Activated B cell treated with CpG ODN at 0.5 μM for 24 hours (primary cell): Measurements from ENCODE around the gene ADCY3. TPM values are rescaled to one million over a fixed set of nuclear protein-coding genes. Genes with fewer than 3 reads are reported as not detected.

Source experiments
- ATAC-seq: fragments of 200-7000 bp; cut with Tn5 transposase; one replicate; pipeline ENCODE4 v1.10.0; 2021; ENCODE audit warnings: low read depth, mild to moderate bottlenecking, moderate library complexity
- CTCF ChIA-PET: fragments of 350-600 bp; sonication (Branson Sonifier 250); formaldehyde crosslinking; loops from one replicate; lab custom pipeline; 2021; ENCODE audit warnings: antibody characterized with exemption; lab: Charles Lee
- POLR2A ChIA-PET: fragments of 350-600 bp; sonication (Branson Sonifier 250); formaldehyde crosslinking; loops from one replicate; lab custom pipeline; 2021; ENCODE audit warnings: antibody characterized with exemption; lab: Charles Lee
- DNase-seq: peaks from one replicate; pipeline ENCODE4 v3.0.0; 2022
- H3K27ac Mint-ChIP-seq: one replicate; pipeline ENCODE4 v1.8.0; 2020; ENCODE audit warnings: mixed read lengths
- H3K27me3 Mint-ChIP-seq: one replicate; pipeline ENCODE4 v1.8.0; 2021; ENCODE audit warnings: mixed read lengths
- H3K36me3 Mint-ChIP-seq: one replicate; pipeline ENCODE4 v1.8.0; 2021; ENCODE audit warnings: low read depth, mixed read lengths
- H3K4me1 Mint-ChIP-seq: one replicate; pipeline ENCODE4 v1.8.0; 2021; ENCODE audit warnings: mixed read lengths
- H3K4me3 Mint-ChIP-seq: one replicate; pipeline ENCODE4 v1.8.0; 2020; ENCODE audit warnings: mild to moderate bottlenecking, mixed read lengths
- H3K9me3 Mint-ChIP-seq: one replicate; pipeline ENCODE4 v1.8.0; 2020; ENCODE audit warnings: mixed read lengths
- intact Hi-C: fragments of 100-400 bp; cut with micrococcal nuclease; formaldehyde crosslinking; loops from one replicate; pipeline ENCODE4 v1.15.1; 2024
- total RNA-seq: library from RNA; stranded (reverse); gene quantifications from 2 replicates; pipeline ENCODE4 v1.2.3, GENCODE V29; 2022
- TF ChIP-seq, protein P1 (sequence below): fragments of 200-600 bp; IDR thresholded peaks from one replicate; pipeline ENCODE4 v1.8.0; 2022; ENCODE audit warnings: antibody characterized with exemption, mild to moderate bottlenecking

ADCY3 gene
- total RNA-seq, 1 donor from 2014 or later: 126 TPM

DNA sequence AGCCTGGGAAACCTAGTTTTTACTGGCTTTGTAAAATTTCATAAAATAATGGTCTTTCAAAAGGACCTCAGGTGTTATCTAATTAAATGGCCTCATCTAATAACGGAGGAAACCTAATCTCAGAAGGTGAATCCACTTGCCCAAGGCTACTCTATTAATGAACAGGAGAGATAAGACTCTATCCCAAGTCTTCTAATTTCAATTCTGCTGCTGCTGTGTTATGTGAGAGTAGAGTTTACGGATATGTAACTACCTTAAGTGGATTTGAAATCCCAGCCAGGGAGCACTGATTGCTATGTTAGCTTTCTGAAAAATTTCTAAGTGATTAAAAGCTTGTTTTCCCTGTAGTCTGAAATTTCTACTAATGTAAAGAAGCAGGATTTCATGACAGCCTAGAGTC, 17.2 kb upstream of the ADCY3 start:
- DNase-seq (no peak), ATAC-seq (no peak)
- no peaks in the 10 kb centered on the region for H3K9me3 Mint-ChIP-seq
- H3K27me3 Mint-ChIP-seq: no peaks in the 10 kb centered on the region
- TF ChIP-seq, protein P1, sequence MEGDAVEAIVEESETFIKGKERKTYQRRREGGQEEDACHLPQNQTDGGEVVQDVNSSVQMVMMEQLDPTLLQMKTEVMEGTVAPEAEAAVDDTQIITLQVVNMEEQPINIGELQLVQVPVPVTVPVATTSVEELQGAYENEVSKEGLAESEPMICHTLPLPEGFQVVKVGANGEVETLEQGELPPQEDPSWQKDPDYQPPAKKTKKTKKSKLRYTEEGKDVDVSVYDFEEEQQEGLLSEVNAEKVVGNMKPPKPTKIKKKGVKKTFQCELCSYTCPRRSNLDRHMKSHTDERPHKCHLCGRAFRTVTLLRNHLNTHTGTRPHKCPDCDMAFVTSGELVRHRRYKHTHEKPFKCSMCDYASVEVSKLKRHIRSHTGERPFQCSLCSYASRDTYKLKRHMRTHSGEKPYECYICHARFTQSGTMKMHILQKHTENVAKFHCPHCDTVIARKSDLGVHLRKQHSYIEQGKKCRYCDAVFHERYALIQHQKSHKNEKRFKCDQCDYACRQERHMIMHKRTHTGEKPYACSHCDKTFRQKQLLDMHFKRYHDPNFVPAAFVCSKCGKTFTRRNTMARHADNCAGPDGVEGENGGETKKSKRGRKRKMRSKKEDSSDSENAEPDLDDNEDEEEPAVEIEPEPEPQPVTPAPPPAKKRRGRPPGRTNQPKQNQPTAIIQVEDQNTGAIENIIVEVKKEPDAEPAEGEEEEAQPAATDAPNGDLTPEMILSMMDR: no peak
- H3K4me1 Mint-ChIP-seq: no peaks in the 10 kb centered on the region
- no peak overlapping the region for H3K4me3 Mint-ChIP-seq
- no peak overlapping the region for H3K27ac Mint-ChIP-seq
- intact Hi-C loops: no loop called here
- no peaks in the 10 kb centered on the region for H3K36me3 Mint-ChIP-seq
- POLR2A ChIA-PET: no interaction called here
- CTCF ChIA-PET: no interaction called here

DNA sequence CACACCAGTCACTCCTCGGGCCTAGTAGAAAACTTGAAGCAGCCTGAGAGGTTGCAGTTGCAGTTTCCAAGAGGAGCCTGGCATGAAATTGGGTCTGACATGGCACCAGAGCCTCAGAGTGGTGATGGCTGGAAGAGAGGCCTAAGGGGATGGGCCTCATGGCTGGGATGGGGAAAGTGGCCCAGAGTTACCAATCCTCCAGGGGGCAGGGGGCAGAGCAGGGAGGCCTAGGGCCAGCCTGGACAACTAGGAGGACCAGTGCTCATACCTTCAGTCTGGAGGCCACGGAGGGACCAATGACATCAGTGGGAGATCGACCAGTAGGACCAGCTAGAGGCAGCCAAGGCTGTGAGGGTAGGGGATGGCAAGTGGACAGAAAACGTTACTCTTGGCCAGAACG, 15.1 kb upstream of the ADCY3 start:
- H3K9me3 Mint-ChIP-seq: no peaks in the 10 kb centered on the region
- TF ChIP-seq, protein P1: no peak
- no peak overlapping the region for H3K27ac Mint-ChIP-seq
- no peaks in the 10 kb centered on the region for H3K36me3 Mint-ChIP-seq
- ChIA-PET POLR2A (no interaction called here), CTCF (no interaction called here)
- no peak for DNase-seq
- H3K27me3 Mint-ChIP-seq: no peaks in the 10 kb centered on the region
- no peak overlapping the region for H3K4me3 Mint-ChIP-seq
- no peaks in the 10 kb centered on the region for H3K4me1 Mint-ChIP-seq
- ATAC-seq: no peak
- intact Hi-C loops: no loop called here

GRCh38 chr2:24932715-24933114, 12.7 kb upstream of the ADCY3 start:
- Mint-ChIP-seq H3K36me3 (no peaks in the 10 kb centered on the region), H3K4me1 (no peaks in the 10 kb centered on the region), H3K9me3 (no peaks in the 10 kb centered on the region), H3K27me3 (no peaks in the 10 kb centered on the region), H3K4me3 (no peak overlapping the region), H3K27ac (no peak overlapping the region)
- TF ChIP-seq, protein P1: no peak
- ChIA-PET CTCF (no interaction called here), POLR2A (no interaction called here)
- DNase-seq (no peak), ATAC-seq (no peak)
- intact Hi-C loops: no loop called here

DNA sequence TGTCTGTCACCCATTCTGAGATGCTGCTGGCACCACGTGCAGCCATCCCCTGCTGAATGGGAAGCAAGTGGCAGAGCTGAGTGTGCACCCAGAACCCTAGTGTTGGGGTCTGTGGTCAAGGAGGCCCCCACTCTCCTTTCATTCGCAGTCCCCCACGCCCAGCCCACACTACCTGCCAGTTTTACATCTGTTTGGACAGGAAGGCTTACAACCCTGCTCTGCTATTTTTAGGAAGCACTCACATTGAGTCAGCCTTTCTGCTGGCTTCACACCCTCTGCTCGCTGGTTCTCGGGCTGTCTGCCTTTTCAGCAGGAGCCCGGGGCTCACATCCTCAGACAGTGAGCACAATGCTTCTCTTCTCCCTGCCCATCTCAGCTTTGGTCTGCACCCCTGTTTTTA, 10.7 kb upstream of the ADCY3 start:
- Mint-ChIP-seq H3K36me3 (no peaks in the 10 kb centered on the region), H3K27ac (no peak overlapping the region), H3K27me3 (no peaks in the 10 kb centered on the region), H3K4me3 (no peak overlapping the region), H3K9me3 (no peaks in the 10 kb centered on the region), H3K4me1 (peaks cover 10% of the 10 kb centered on the region)
- ATAC-seq (no peak), DNase-seq (no peak)
- POLR2A ChIA-PET: interaction anchor here (0.7 kb wide), 1 partner anchor 46 kb away, joined by 8 read pairs; no protein-coding TSS in a partner anchor
- TF ChIP-seq, protein P1: no peak
- intact Hi-C loops: no loop called here
- CTCF ChIA-PET: no interaction called here

- H3K36me3 Mint-ChIP-seq: no peaks in the 10 kb centered on the region
- no peaks in the 10 kb centered on the region for H3K9me3 Mint-ChIP-seq
- TF ChIP-seq, protein P1: no peak
- H3K27me3 Mint-ChIP-seq: no peaks in the 10 kb centered on the region
- CTCF ChIA-PET: no interaction called here
- H3K27ac Mint-ChIP-seq: no peak overlapping the region
- POLR2A ChIA-PET: interaction anchor here (0.7 kb wide), 1 partner anchor 163 kb away, joined by 3 read pairs; no protein-coding TSS in a partner anchor
- H3K4me1 Mint-ChIP-seq: peaks cover 10% of the 10 kb centered on the region
- no peak for ATAC-seq
- no peak for DNase-seq
- no peak overlapping the region for H3K4me3 Mint-ChIP-seq
- intact Hi-C loops: no loop called here
Measured at GRCh38 chr2:24929230-24929629, 9.2 kb upstream of the ADCY3 start.
